Lower leg skin (tissue), 3 donors: ENCODE measurements around the gene ZNF165.

Source experiments
- CTCF ChIP-seq, 3 donors: fragments of 450-650 bp; IDR thresholded peaks; one replicate each; pipeline ENCODE4 v1.5.1; 2016; ENCODE audit warnings: antibody characterized with exemption in 3 of 3, mild to moderate bottlenecking in 3 of 3, moderate library complexity in 2 of 3
- POLR2A ChIP-seq, 2 donors: fragments of 450-650 bp; IDR thresholded peaks; one replicate each; pipeline ENCODE4 v1.6.1; 2016 to 2017; ENCODE audit warnings: antibody characterized with exemption in 2 of 2, mild to moderate bottlenecking in 1 of 2, moderate library complexity in 1 of 2

- TF ChIP-seq CTCF (IDR thresholded peaks at IDR 0.05) (no peak), POLR2A (IDR thresholded peaks at IDR 0.05) (no peak)
These were observed 37.8 kb downstream of the ZNF165 start for GRCh38 chr6:28118217-28118616.
